ENCODE results near the gene PLEKHB1.

Gene PLEKHB1

DNA sequence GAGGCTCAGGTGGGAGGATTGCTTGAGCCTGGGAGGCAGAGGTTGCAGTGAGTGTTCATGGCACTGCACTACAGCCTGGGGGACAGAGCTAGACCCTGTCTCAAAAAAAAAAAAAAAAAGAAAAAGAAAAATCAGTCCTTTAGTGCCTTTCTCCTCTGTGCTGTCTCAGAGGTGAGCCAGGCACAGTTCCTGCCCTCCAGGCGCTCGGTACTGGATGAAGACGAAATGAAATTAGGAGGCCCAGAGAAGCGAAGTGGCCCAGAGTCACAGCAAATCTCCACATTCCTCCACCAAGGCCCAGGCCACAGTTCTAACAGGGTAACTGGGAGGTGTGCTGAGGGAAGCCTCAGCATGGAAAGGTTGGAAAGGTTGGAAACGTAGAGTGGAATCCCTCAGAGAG lies 4.9 kb downstream of the PLEKHB1 start:
- in situ Hi-C loops (cut with MboI; ENCODE audit: low sequenced_read_pairs, unreplicated experiment) = loop anchor here (10.0 kb wide), 1 partner anchor 296 kb away; no protein-coding TSS in a partner anchor
- TF ChIP-seq, protein P1, sequence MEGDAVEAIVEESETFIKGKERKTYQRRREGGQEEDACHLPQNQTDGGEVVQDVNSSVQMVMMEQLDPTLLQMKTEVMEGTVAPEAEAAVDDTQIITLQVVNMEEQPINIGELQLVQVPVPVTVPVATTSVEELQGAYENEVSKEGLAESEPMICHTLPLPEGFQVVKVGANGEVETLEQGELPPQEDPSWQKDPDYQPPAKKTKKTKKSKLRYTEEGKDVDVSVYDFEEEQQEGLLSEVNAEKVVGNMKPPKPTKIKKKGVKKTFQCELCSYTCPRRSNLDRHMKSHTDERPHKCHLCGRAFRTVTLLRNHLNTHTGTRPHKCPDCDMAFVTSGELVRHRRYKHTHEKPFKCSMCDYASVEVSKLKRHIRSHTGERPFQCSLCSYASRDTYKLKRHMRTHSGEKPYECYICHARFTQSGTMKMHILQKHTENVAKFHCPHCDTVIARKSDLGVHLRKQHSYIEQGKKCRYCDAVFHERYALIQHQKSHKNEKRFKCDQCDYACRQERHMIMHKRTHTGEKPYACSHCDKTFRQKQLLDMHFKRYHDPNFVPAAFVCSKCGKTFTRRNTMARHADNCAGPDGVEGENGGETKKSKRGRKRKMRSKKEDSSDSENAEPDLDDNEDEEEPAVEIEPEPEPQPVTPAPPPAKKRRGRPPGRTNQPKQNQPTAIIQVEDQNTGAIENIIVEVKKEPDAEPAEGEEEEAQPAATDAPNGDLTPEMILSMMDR (IDR thresholded peaks at IDR 0.05; ENCODE audit: borderline replicate concordance, control extremely low read depth, extremely low read depth, insufficient read depth, missing control alignments) = no peak
- no peak for DNase-seq (ENCODE audit: low spot score)

DNA sequence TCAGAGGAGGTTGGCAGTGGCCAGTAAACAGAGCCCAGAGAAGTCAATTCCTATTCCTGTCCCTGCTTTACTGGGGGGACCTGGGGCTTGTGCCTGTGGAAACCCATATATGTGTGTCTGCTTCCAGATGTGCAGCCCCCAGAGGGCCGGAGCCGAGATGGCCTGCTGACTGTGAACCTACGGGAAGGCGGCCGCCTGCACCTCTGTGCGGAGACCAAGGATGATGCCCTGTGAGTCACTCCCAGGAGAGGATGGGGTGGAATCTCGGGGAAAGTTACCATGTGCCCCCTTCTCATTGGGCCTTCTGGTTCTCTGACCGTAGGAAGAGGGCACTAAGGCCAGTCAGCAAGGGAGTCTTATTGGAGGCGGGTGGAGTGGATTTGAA lies 5.3 kb downstream of the PLEKHB1 start:
- TF ChIP-seq, protein P1 (IDR thresholded peaks at IDR 0.05; ENCODE audit: borderline replicate concordance, control extremely low read depth, extremely low read depth, insufficient read depth, missing control alignments) = no peak
- in situ Hi-C loops (cut with MboI; ENCODE audit: low sequenced_read_pairs, unreplicated experiment) = loop anchor here (10.0 kb wide), 1 partner anchor 297 kb away; no protein-coding TSS in a partner anchor

DNA sequence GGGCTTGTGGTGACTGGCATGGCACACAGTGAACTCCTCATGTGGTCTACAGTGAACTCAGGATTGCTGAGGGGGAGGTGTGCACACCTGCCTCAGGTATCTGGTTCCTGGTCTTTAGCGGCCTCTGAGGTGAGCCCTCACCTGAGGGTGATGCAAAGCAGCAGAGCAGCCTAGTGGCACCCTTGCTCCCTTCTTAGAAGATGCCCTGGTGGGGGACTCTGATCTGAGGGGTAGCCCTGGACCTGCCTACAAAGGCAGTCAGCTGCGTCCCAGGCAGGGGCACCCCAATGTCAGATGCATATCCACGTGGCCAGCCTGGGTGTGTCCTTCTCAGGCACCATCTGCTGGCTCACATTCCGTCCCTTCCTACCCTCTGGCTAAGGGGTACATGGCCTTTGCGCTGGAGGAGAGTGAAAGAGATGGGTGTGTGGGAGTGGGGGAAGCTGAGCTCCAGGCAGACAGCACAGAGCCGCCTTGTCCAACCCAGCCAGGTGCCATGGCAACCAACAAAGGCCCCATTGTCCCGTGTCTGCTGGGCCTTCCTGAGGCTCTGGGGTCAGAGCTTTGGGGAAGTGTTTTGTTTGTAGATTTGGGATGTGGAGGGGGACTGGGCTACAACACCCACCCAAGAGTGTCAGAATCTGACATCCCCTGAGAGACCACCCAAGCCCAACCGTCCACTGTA lies 5.8 kb downstream of the PLEKHB1 start:
- DNase-seq (ENCODE audit: low spot score) = no peak
- in situ Hi-C loops (cut with MboI; ENCODE audit: low sequenced_read_pairs, unreplicated experiment) = loop anchor here (10.0 kb wide), 1 partner anchor 297 kb away; no protein-coding TSS in a partner anchor
- TF ChIP-seq, protein P1 (IDR thresholded peaks at IDR 0.05; ENCODE audit: borderline replicate concordance, control extremely low read depth, extremely low read depth, insufficient read depth, missing control alignments) = no peak

More for the DNA sequence above, 5.3 kb downstream of the PLEKHB1 start:
- no peak for DNase-seq (ENCODE audit: low spot score)

DNA sequence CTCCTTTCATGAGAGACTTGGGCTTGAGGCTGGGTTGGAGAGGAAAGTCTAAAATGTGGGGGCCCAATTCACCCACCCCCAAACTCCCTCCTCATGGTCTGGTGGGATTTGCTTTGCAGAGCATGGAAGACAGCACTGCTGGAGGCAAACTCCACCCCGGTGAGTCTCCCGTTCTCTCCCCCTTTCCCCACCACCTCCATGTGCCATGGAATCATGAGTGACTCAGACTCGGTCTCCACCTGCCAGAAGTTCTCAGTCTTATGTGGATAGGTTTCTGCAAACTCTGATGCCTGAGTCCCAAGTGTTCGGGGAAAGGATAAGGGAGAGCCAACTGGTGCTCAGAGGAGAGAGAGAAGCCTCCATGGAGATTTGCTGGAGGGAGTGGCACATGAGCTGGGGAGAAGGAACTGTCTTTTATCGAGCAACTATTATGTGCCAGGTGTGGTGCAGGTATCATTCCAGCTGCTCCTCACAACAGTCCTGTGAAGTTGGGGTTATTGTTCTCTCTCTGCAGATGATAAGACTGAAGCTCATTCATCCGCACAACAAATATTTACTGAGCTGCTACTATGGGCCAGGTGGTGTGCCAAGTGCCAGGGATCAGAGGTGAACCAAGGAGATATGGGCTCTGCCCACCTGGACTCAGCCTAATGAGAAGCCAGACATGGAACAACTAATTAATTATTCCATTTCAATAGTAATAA lies 6.6 kb downstream of the PLEKHB1 start:
- in situ Hi-C loops (cut with MboI; ENCODE audit: low sequenced_read_pairs, unreplicated experiment) = loop anchor here (10.0 kb wide), 1 partner anchor 298 kb away; no protein-coding TSS in a partner anchor
- TF ChIP-seq, protein P1 (IDR thresholded peaks at IDR 0.05; ENCODE audit: borderline replicate concordance, control extremely low read depth, extremely low read depth, insufficient read depth, missing control alignments) = no peak
- DNase-seq (ENCODE audit: low spot score) = no peak

DNA sequence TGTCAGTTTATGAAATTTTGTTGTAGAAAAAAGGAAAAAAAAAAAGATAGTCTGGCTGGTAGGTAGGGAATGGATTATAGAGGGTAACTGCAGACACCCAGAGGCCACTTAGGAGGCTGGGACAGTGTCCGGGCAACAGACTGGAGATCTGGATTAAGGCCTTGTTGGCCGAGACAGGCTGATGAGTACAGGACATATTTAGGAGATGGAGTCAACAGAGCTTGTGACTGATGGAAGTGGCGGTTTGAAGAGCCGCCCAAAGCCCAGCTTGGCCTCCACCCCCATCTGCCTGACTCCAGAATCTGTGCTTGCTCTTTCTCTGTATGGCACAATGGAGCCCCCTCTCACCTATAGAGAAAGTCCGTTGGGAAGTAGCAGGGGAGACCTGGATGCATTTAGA lies 7.6 kb downstream of the PLEKHB1 start:
- TF ChIP-seq, protein P1 (IDR thresholded peaks at IDR 0.05; ENCODE audit: borderline replicate concordance, control extremely low read depth, extremely low read depth, insufficient read depth, missing control alignments) = no peak
- DNase-seq (ENCODE audit: low spot score) = no peak
- in situ Hi-C loops (cut with MboI; ENCODE audit: low sequenced_read_pairs, unreplicated experiment) = loop anchor here (10.0 kb wide), 1 partner anchor 299 kb away; no protein-coding TSS in a partner anchor

DNA sequence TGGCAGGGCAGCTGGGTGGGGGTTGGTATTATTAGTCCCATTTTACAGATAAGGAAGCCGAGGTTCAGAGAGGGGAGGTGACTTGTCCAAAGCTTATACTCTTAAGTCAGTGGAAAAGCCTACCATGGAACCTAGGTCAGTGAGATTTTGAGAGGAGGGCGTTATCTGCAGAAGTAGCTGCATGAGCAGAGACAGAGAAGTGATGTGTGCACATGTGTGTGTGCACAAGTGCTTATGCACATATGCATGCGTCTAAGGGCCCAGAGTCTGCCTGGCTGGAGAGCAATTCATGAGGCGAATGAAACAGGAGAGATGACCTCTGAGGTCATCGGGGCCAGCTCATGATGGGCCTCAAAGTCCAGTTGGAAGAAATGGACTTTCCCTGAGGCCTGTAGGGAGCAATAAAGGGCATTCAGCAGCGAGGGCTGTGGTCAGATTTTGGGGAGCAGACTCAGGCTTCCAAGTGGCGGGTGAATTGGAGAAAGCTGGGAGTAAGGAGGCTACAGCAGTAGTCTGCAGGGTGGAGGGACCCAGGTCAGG lies 8.2 kb downstream of the PLEKHB1 start:
- no peak for DNase-seq (ENCODE audit: low spot score)
- TF ChIP-seq, protein P1 (IDR thresholded peaks at IDR 0.05; ENCODE audit: borderline replicate concordance, control extremely low read depth, extremely low read depth, insufficient read depth, missing control alignments) = no peak
- in situ Hi-C loops (cut with MboI; ENCODE audit: low sequenced_read_pairs, unreplicated experiment) = loop anchor here (10.0 kb wide), 1 partner anchor 300 kb away; no protein-coding TSS in a partner anchor

Measured in GM13976 (cell line).